Peyer's patch (tissue), 4 donors: ENCODE measurements around the gene CHST9. TPM values are rescaled to one million over a fixed set of nuclear protein-coding genes. Genes with fewer than 3 reads are reported as not detected.

Experiments used
- DNase-seq, 3 donors: peaks; one replicate each; pipeline ENCODE4 v3.0.0-alpha.2; 2017 to 2019
- H3K27ac ChIP-seq, 4 donors: fragments of 200-600 bp; sonication (generic); one replicate each; pipeline ENCODE4 v1.5.1; 2016 to 2019
- H3K27me3 ChIP-seq, 2 donors: fragments of 200-600 bp; sonication (generic); one replicate each; pipeline ENCODE4 v1.5.1; 2019
- H3K36me3 ChIP-seq, 3 donors: fragments of 200-600 bp; sonication (generic); one replicate each; pipeline ENCODE4 v1.5.1; 2016 to 2019
- H3K4me1 ChIP-seq, 4 donors: fragments of 200-600 bp; sonication (generic); one replicate each; pipeline ENCODE4 v1.5.1; 2016 to 2019
- H3K4me3 ChIP-seq, 4 donors: fragments of 200-600 bp; sonication (generic); 1 replicate in 3 of 4; 2 replicates in 1 of 4; pipeline ENCODE4 v1.5.1; 2016 to 2019; ENCODE audit warnings: mild to moderate bottlenecking in 1 of 4
- H3K9me3 ChIP-seq, 4 donors: fragments of 200-600 bp; sonication (generic); one replicate each; pipeline ENCODE4 v1.5.1; 2016 to 2019; ENCODE audit warnings: mild to moderate bottlenecking in 1 of 4
- CTCF ChIP-seq, 6 experiments: fragments of 450-650 bp in 4 of 6; fragments of 200-600 bp in 2 of 6; sonication (generic) in 1 of 6; IDR thresholded peaks; one replicate each; pipeline ENCODE4 v1.5.1; 2017 to 2019; ENCODE audit warnings: antibody characterized with exemption in 6 of 6, mild to moderate bottlenecking in 3 of 6, moderate library complexity in 1 of 6
- POLR2A ChIP-seq, 2 donors: fragments of 450-650 bp; IDR thresholded peaks; one replicate each; pipeline ENCODE4 v1.5.1; 2017; ENCODE audit warnings: antibody characterized with exemption in 2 of 2, mild to moderate bottlenecking in 2 of 2, moderate library complexity in 2 of 2
- total RNA-seq, 4 donors: library from RNA; depleted of rRNA; stranded (reverse); fragments of >200 nt; gene quantifications; one replicate each; pipeline ENCODE4 v1.1.0, GENCODE V29; 2016

The CHST9 gene
- total RNA-seq, 4 donors from 2014 or later = 0.27 to 0.95 TPM; not detected in 2

GRCh38 chr18:26869640-26870039 is 315.5 kb downstream of the CHST9 start:
- Histone ChIP-seq H3K36me3 (no peaks in the 10 kb centered on the region), H3K27me3 (no peaks in the 10 kb centered on the region), H3K4me1 (no peaks in the 10 kb centered on the region), H3K27ac (no peak overlapping the region), H3K4me3 (no peak overlapping the region), H3K9me3 (no peaks in the 10 kb centered on the region)
- no peak for TF ChIP-seq CTCF (IDR thresholded peaks at IDR 0.05)
- TF ChIP-seq POLR2A (IDR thresholded peaks at IDR 0.05) = no peak
- DNase-seq = no peak

GRCh38 chr18:26868968-26869586 is 316.0 kb downstream of the CHST9 start:
- no peak for TF ChIP-seq POLR2A (IDR thresholded peaks at IDR 0.05)
- TF ChIP-seq CTCF (IDR thresholded peaks at IDR 0.05) = no peak
- Histone ChIP-seq H3K27ac (no peak overlapping the region), H3K27me3 (no peaks in the 10 kb centered on the region), H3K36me3 (no peaks in the 10 kb centered on the region), H3K9me3 (no peaks in the 10 kb centered on the region), H3K4me3 (no peak overlapping the region), H3K4me1 (no peaks in the 10 kb centered on the region)
- no peak for DNase-seq

GRCh38 chr18:26867471-26867870 is 317.6 kb downstream of the CHST9 start:
- no peaks in the 10 kb centered on the region for H3K27me3 ChIP-seq
- no peak overlapping the region for H3K4me3 ChIP-seq
- H3K9me3 ChIP-seq = no peaks in the 10 kb centered on the region
- H3K36me3 ChIP-seq = no peaks in the 10 kb centered on the region
- DNase-seq = no peak
- no peak overlapping the region for H3K27ac ChIP-seq
- TF ChIP-seq POLR2A (IDR thresholded peaks at IDR 0.05) (no peak), CTCF (IDR thresholded peaks at IDR 0.05) (no peak)
- H3K4me1 ChIP-seq = peaks cover 0 to 10% (median 0%) of the 10 kb centered on the region in 4 donors

GRCh38 chr18:26865557-26865956 is 319.6 kb downstream of the CHST9 start, which contains the start of gene AQP4:
TSS of gene AQP4 (minus strand) at chr18:26865707. CDS start at chr18:26865689, 18 bp downstream.
- no peak for TF ChIP-seq CTCF (IDR thresholded peaks at IDR 0.05)
- TF ChIP-seq POLR2A (IDR thresholded peaks at IDR 0.05) = no peak

GRCh38 chr18:26864658-26865057 is 320.4 kb downstream of the CHST9 start:
- DNase-seq = no peak
- H3K4me3 ChIP-seq = no peak overlapping the region
- no peaks in the 10 kb centered on the region for H3K9me3 ChIP-seq
- no peaks in the 10 kb centered on the region for H3K36me3 ChIP-seq
- no peak overlapping the region for H3K27ac ChIP-seq
- H3K27me3 ChIP-seq = no peaks in the 10 kb centered on the region
- TF ChIP-seq CTCF (IDR thresholded peaks at IDR 0.05) (no peak), POLR2A (IDR thresholded peaks at IDR 0.05) (no peak)
- H3K4me1 ChIP-seq = peaks cover 0 to 10% (median 0%) of the 10 kb centered on the region in 4 donors

More at GRCh38 chr18:26865557-26865956, 319.6 kb downstream of the CHST9 start, which contains the start of gene AQP4:
- H3K4me3 ChIP-seq = no peak within 1 kb of the TSS
- peaks cover 0 to 10% (median 0%) of the 10 kb centered on the region in 4 donors for H3K4me1 ChIP-seq
- no peaks in the 10 kb centered on the region for H3K36me3 ChIP-seq
- H3K27ac ChIP-seq = no peak within 1 kb of the TSS
- H3K9me3 ChIP-seq = no peaks in the 10 kb centered on the region
- no peaks in the 10 kb centered on the region for H3K27me3 ChIP-seq
- DNase-seq = no peak
